Measurements from ENCODE around the gene TMOD1. TPM values are rescaled to one million over a fixed set of nuclear protein-coding genes. Genes with fewer than 3 reads are reported as not detected.

TMOD1 gene
- total and polyA plus RNA-seq, 9 of the 15 experiments (the other 6 are each of a cell fraction or from before 2014, with no cell fraction given): 7.1 to 41.2 (median 14.2) TPM

DNA sequence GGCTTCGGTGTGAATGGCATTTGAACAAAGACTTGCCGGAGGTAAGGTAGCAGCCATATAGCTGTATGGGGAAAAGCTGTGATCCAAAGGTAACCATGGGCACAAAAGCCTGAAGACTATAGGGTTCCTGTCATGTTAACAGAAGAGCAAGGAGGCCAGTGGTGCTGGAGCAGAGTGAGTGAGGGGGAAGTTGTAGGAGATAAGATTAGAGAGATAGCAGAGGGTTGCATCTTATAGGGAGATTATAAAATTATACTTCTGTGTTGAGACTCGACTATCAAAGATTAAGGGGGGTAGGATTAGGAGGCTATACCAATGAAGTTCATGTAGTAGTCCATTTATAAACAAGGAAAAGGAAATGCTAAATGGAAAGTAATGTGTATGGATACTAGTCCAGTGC lies 135.4 kb downstream of the TMOD1 start:
- in situ Hi-C loops (cut with MboI) (no loop called here), intact Hi-C loops (cut with micrococcal nuclease) (no loop called here)
- Histone ChIP-seq H3K4me1 (replicated peaks in 1 of 2; ENCODE audit: control insufficient read depth in 2 of 2, insufficient read depth in 2 of 2, low read length in 2 of 2) (peaks cover 0 to 17% of the 10 kb centered on the region in 2 experiments; a peak in 3 of 5 replicates), H3K9ac (ENCODE audit: insufficient read depth in 1 of 2, low read depth in 2 of 2, low read length in 2 of 2) (peak overlapping the region; percentile 19 to 41; a peak in 2 of 4 replicates), H3K4me2 (ENCODE audit: insufficient read depth, low read length) (peak overlapping the region; percentile 77), H3K9me1 (ENCODE audit: control insufficient read depth, insufficient read depth, low read length) (peaks cover 6% of the 10 kb centered on the region), H3K79me2 (ENCODE audit: control insufficient read depth, insufficient read depth, low read length) (peaks cover 88% of the 10 kb centered on the region), H3K27ac (ENCODE audit: extremely low read depth, low read depth, low read length) (peak overlapping the region; percentile 25; the same call in 1 of the 3 replicates), H4K20me1 (replicated peaks; ENCODE audit: control insufficient read depth, insufficient read depth, low read length) (peaks cover 8% of the 10 kb centered on the region), H3K36me3 (ENCODE audit: control insufficient read depth, insufficient read depth, low read length) (peaks cover 47% of the 10 kb centered on the region), H2AFZ (ENCODE audit: low read depth, low read length) (no peak overlapping the region), H3K4me3 (peak overlapping the region; percentile 19; the same call in 1 of the 2 replicates), H3K27me3 (ENCODE audit: control insufficient read depth in 2 of 2, insufficient read depth in 2 of 2, low read length in 2 of 2) (no peaks in the 10 kb centered on the region), H3K9me3 (replicated peaks; ENCODE audit: control insufficient read depth, insufficient read depth, low read depth, low read length) (no peaks in the 10 kb centered on the region)
- peak in 1 of 4 experiments; percentile 17 for DNase-seq (ENCODE audit: extremely low read depth in 1 of 4, low spot score in 3 of 4)
- no TSS peak for BruUV-seq (replicated peaks)
- no peak for FAIRE-seq
- WGBS (ENCODE audit: insufficient coverage, low coverage, missing lambda C conversion rate): 14% methylated on average over 3 of the region's 3 CpGs
- ChIA-PET CTCF (ENCODE audit: low intra/inter-chr PET ratio) (no interaction called here), POLR2A (interaction anchor here (0.7 to 2.5 kb wide), 3 partner anchors 9 to 20 kb away, joined by 3 to 10 read pairs (median 3); no protein-coding TSS in a partner anchor)
- no peak for TF ChIP-seq MED1 (CRISPR knock-in tag; IDR thresholded peaks at IDR 0.05; ENCODE audit: borderline replicate concordance)
- TF ChIP-seq DPF2 (IDR thresholded peaks at IDR 0.05): peak; percentile 55; the same call in 1 of the 2 replicates
- no peak for TF ChIP-seq ILK (tag; IDR thresholded peaks at IDR 0.05; ENCODE audit: borderline replicate concordance, low read depth)
- TF ChIP-seq ATF7 (IDR thresholded peaks at IDR 0.05): no peak
- 0 out of 2 replicates have a peak, but pooled peaks have one; percentile 12 for TF ChIP-seq ZFX (CRISPR knock-in tag; IDR thresholded peaks at IDR 0.05)
- TF ChIP-seq, protein P1, sequence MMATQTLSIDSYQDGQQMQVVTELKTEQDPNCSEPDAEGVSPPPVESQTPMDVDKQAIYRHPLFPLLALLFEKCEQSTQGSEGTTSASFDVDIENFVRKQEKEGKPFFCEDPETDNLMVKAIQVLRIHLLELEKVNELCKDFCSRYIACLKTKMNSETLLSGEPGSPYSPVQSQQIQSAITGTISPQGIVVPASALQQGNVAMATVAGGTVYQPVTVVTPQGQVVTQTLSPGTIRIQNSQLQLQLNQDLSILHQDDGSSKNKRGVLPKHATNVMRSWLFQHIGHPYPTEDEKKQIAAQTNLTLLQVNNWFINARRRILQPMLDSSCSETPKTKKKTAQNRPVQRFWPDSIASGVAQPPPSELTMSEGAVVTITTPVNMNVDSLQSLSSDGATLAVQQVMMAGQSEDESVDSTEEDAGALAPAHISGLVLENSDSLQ (IDR thresholded peaks at IDR 0.05): peak; percentile 12; the same call in 1 of the 2 replicates
- peak; percentile 76; the same call in 1 of the 2 replicates for TF ChIP-seq SMARCE1 (IDR thresholded peaks at IDR 0.05)
- peak; percentile 50 for TF ChIP-seq ARID1B (IDR thresholded peaks at IDR 0.05)
- ATAC-seq: no peak

Measured in K562 (cell line).